GM12878 (cell line): Measurements from ENCODE around the gene IGLL1. TPM values are rescaled to one million over a fixed set of nuclear protein-coding genes. Genes with fewer than 3 reads are reported as not detected.

ENCODE experiments used
- ATAC-seq: fragments of 200-7000 bp; cut with Tn5 transposase; 3 replicates; pipeline ENCODE4 v1.9.1; 2020; ENCODE audit warnings: mild to moderate bottlenecking, moderate library complexity
- BruUV-seq: library from RNA; stranded (reverse); fragments of 400-500 nt; replicated peaks from 2 replicates; lab custom pipeline; 2021; lab: Mats Ljungman, UMichigan
- CTCF ChIA-PET: fragments of 300-600 bp; sonication (Branson Sonifier 250); formaldehyde crosslinking; extraction: SDS; loops from one replicate; lab custom pipeline; 2021; ENCODE audit warnings: inconsistent platforms; lab: Yijun Ruan, JAX
- POLR2A ChIA-PET: fragments of 350-600 bp; formaldehyde crosslinking; extraction: SDS; loops from one replicate; lab custom pipeline; 2021; ENCODE audit warnings: inconsistent platforms; lab: Charles Lee
- RAD21 ChIA-PET: fragments of 300-600 bp; sonication (Branson Sonifier 250); formaldehyde crosslinking; loops from one replicate; lab custom pipeline; 2023; ENCODE audit warnings: antibody characterized with exemption; ENCODE audit not compliant: unreplicated experiment; lab: Charles Lee
- SMC1A ChIA-PET: fragments of 300-600 bp; sonication (Branson Sonifier 250); formaldehyde crosslinking; loops from one replicate; lab custom pipeline; 2023; ENCODE audit not compliant: unreplicated experiment, uncharacterized antibody; lab: Charles Lee
- DNase-seq: peaks from one replicate; pipeline ENCODE4 v3.0.0-alpha.2; 2011; ENCODE audit warnings: low read depth, low spot score
- FAIRE-seq: peaks from 3 replicates; lab custom pipeline; 2011; peaks lifted over from hg19 to GRCh38; lab: Jason Lieb, UNC
- H2AFZ ChIP-seq: 2 replicates; pipeline ENCODE4 v1.6.0; 2011; ENCODE audit warnings: low read depth, low read length, control low read depth; ENCODE audit not compliant: control insufficient read depth
- H3K27ac ChIP-seq: 2 replicates; pipeline ENCODE4 v1.5.1; 2011; ENCODE audit warnings: control low read depth; ENCODE audit not compliant: control insufficient read depth, insufficient read depth
- H3K27me3 ChIP-seq, 2 experiments: replicated peaks in 1 of 2; 2 replicates each; pipeline versions ENCODE4 v1.6.0 to v1.6.1; 2011; ENCODE audit warnings: low read length in 1 of 2; ENCODE audit not compliant: control insufficient read depth in 2 of 2, insufficient read depth in 2 of 2
- H3K36me3 ChIP-seq, 2 experiments: 2 replicates each; pipeline ENCODE4 v1.5.1; 2011; ENCODE audit warnings: low read length in 1 of 2; ENCODE audit not compliant: control insufficient read depth in 2 of 2, insufficient read depth in 2 of 2
- H3K4me1 ChIP-seq: 2 replicates; pipeline ENCODE4 v1.6.1; 2011; ENCODE audit warnings: mild to moderate bottlenecking, low read length, moderate library complexity, mixed read lengths; ENCODE audit not compliant: control insufficient read depth, insufficient read depth
- H3K4me2 ChIP-seq: 2 replicates; pipeline ENCODE4 v1.6.0; 2011; ENCODE audit warnings: control low read depth; ENCODE audit not compliant: control insufficient read depth, insufficient read depth
- H3K4me3 ChIP-seq: fragments of 200-600 bp; sonication (generic); 2 replicates; pipeline ENCODE4 v1.5.1; 2016
- H3K79me2 ChIP-seq: 2 replicates; pipeline ENCODE4 v1.6.0; 2011; ENCODE audit warnings: low read length; ENCODE audit not compliant: control insufficient read depth, insufficient read depth
- H3K9ac ChIP-seq: 2 replicates; pipeline ENCODE4 v1.8.0; 2011; ENCODE audit warnings: low read length, control low read depth, mixed read lengths; ENCODE audit not compliant: control insufficient read depth, insufficient read depth
- H3K9me3 ChIP-seq: replicated peaks from 3 replicates; pipeline ENCODE4 v1.5.1; 2011; ENCODE audit warnings: mild to moderate bottlenecking, low read length; ENCODE audit not compliant: control insufficient read depth, insufficient read depth
- H4K20me1 ChIP-seq: 2 replicates; pipeline ENCODE4 v1.6.0; 2011; ENCODE audit not compliant: control insufficient read depth, insufficient read depth
- BCLAF1 ChIP-seq: fragments of 450-650 bp; IDR thresholded peaks from 2 replicates; pipeline ENCODE4 v1.6.1; 2017; ENCODE audit warnings: antibody characterized with exemption, mild to moderate bottlenecking, moderate library complexity
- CHD2 ChIP-seq: IDR thresholded peaks from 2 replicates; pipeline ENCODE4 v1.6.1; 2011; ENCODE audit warnings: low read depth, low read length, improper control_type of control experiment, borderline replicate concordance
- HDGF ChIP-seq: fragments of 450-650 bp; IDR thresholded peaks from 2 replicates; pipeline ENCODE4 v1.6.1; 2016; ENCODE audit warnings: antibody characterized with exemption
- MTA3 ChIP-seq: IDR thresholded peaks from 2 replicates; pipeline ENCODE4 v1.6.1; 2012; ENCODE audit warnings: low read length, inconsistent platforms, borderline replicate concordance
- MYB ChIP-seq: fragments of 150-350 bp; IDR thresholded peaks from 2 replicates; pipeline ENCODE4 v1.6.1; 2014; ENCODE audit warnings: mild to moderate bottlenecking, low read depth, low read length, borderline replicate concordance
- ZNF217 ChIP-seq: fragments of 450-650 bp; IDR thresholded peaks from 2 replicates; pipeline ENCODE4 v1.6.1; 2017; ENCODE audit warnings: antibody characterized with exemption, mild to moderate bottlenecking
- ZNF24 ChIP-seq: fragments of 450-650 bp; IDR thresholded peaks from 2 replicates; pipeline ENCODE4 v1.6.1; 2017; ENCODE audit warnings: antibody characterized with exemption, mild to moderate bottlenecking
- WGBS: methylation state at CpG from one replicate; pipeline ENCODE4 v1.1.6; 2016; ENCODE audit warnings: low lambda C conversion rate; ENCODE audit not compliant: insufficient replicate concordance, insufficient coverage; ENCODE audit errors: missing lambda C conversion rate; 5-methylcytosine and 5-hydroxymethylcytosine counted together
- in situ Hi-C: fragments of 300-500 bp; cut with MboI; formaldehyde crosslinking; loops from 9 replicates; pipeline ENCODE4 v1.14.3; 2018; ENCODE audit warnings: mixed read lengths
- intact Hi-C: fragments of 100-400 bp; cut with micrococcal nuclease; formaldehyde crosslinking; loops from one replicate; pipeline ENCODE4 v1.14.2; 2022; ENCODE audit not compliant: unreplicated experiment
- polyA plus RNA-seq, 11 experiments: library from polyadenylated mRNA; depleted of rRNA in 4 of 11; unstranded in 6 of 11; stranded (reverse) in 5 of 11; fragments of >200 nt; fragmentation: Nextera tagmentation in 4 of 11; fragmentation: Illumina TruSeq in 1 of 11; extraction: Ambion mirVana in 4 of 11; extraction: Trizol in 1 of 11; gene quantifications; 1 replicate in 1 of 11; 2 replicates in 10 of 11; pipeline versions ENCODE4 v1.2.1 to v1.2.3, GENCODE V29; 2011 to 2016; ENCODE audit warnings: inconsistent platforms in 2 of 11, missing spikeins in 2 of 11, low read depth in 1 of 11
- total RNA-seq, 4 experiments: library from RNA; depleted of rRNA in 3 of 4; stranded (reverse); fragments of >200 nt in 3 of 4; fragmentation: Illumina TruSeq in 1 of 4; extraction: Trizol in 1 of 4; gene quantifications; 2 replicates each; pipeline versions ENCODE4 v1.2.1 to v1.2.3, GENCODE V29; 2013 to 2021
- TF ChIP-seq, protein P1 (sequence below): IDR thresholded peaks from 2 replicates; pipeline ENCODE4 v1.6.1; 2012; ENCODE audit warnings: low read depth, low read length, improper control_type of control experiment
- TF ChIP-seq, protein P2 (sequence below): fragments of 450-650 bp; conservative IDR thresholded peaks from 2 replicates; pipeline ENCODE4 v1.6.1; 2017; ENCODE audit warnings: mild to moderate bottlenecking, moderate library complexity
- TF ChIP-seq, protein P3 (sequence below): fragments of 450-650 bp; IDR thresholded peaks from 2 replicates; pipeline ENCODE4 v1.6.1; 2017; ENCODE audit warnings: borderline replicate concordance
- TF ChIP-seq, protein P4 (sequence below): IDR thresholded peaks from 2 replicates; pipeline ENCODE4 v1.6.1; 2012; ENCODE audit warnings: low read length, inconsistent platforms
- TF ChIP-seq, protein P5 (sequence below): fragments of 450-650 bp; IDR thresholded peaks from 2 replicates; pipeline ENCODE4 v1.6.1; 2017; ENCODE audit warnings: mild to moderate bottlenecking, moderate library complexity

Gene IGLL1
- total and polyA plus RNA-seq, 10 of the 15 experiments (the other 5 are each of a cell fraction or from before 2014, with no cell fraction given): not detected

- no TSS peak for BruUV-seq
- ChIA-PET POLR2A (no interaction called here), SMC1A (no interaction called here), CTCF (interaction anchor here (0.6 to 2.5 kb wide), 2 partner anchors 14 to 151 kb away, joined by 3 to 14 read pairs; no protein-coding TSS in a partner anchor), RAD21 (interaction anchor here (0.8 kb wide), 1 partner anchor 190 kb away, joined by 4 read pairs; no protein-coding TSS in a partner anchor)
- Histone ChIP-seq H3K9ac (no peak overlapping the region), H3K27ac (no peak overlapping the region), H4K20me1 (no peaks in the 10 kb centered on the region), H3K4me3 (no peak overlapping the region), H2AFZ (no peak overlapping the region), H3K4me2 (no peak overlapping the region), H3K36me3 (no peaks in the 10 kb centered on the region), H3K9me3 (no peaks in the 10 kb centered on the region), H3K79me2 (no peaks in the 10 kb centered on the region), H3K4me1 (no peaks in the 10 kb centered on the region), H3K27me3 (no peaks in the 10 kb centered on the region; a peak in 1 of 4 replicates)
- FAIRE-seq (no peak), ATAC-seq (no peak), DNase-seq (no peak)
- 14% methylated on average over 5 of the region's 5 CpGs for WGBS
- in situ Hi-C loops (no loop called here), intact Hi-C loops (no loop called here)
- TF ChIP-seq MTA3 (no peak), CHD2 (no peak), ZNF24 (no peak), HDGF (no peak), MYB (no peak), ZNF217 (no peak), BCLAF1 (no peak)
- TF ChIP-seq, protein P1, sequence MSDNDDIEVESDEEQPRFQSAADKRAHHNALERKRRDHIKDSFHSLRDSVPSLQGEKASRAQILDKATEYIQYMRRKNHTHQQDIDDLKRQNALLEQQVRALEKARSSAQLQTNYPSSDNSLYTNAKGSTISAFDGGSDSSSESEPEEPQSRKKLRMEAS: no peak
- TF ChIP-seq, protein P2, sequence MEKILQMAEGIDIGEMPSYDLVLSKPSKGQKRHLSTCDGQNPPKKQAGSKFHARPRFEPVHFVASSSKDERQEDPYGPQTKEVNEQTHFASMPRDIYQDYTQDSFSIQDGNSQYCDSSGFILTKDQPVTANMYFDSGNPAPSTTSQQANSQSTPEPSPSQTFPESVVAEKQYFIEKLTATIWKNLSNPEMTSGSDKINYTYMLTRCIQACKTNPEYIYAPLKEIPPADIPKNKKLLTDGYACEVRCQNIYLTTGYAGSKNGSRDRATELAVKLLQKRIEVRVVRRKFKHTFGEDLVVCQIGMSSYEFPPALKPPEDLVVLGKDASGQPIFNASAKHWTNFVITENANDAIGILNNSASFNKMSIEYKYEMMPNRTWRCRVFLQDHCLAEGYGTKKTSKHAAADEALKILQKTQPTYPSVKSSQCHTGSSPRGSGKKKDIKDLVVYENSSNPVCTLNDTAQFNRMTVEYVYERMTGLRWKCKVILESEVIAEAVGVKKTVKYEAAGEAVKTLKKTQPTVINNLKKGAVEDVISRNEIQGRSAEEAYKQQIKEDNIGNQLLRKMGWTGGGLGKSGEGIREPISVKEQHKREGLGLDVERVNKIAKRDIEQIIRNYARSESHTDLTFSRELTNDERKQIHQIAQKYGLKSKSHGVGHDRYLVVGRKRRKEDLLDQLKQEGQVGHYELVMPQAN: no peak
- TF ChIP-seq, protein P3, sequence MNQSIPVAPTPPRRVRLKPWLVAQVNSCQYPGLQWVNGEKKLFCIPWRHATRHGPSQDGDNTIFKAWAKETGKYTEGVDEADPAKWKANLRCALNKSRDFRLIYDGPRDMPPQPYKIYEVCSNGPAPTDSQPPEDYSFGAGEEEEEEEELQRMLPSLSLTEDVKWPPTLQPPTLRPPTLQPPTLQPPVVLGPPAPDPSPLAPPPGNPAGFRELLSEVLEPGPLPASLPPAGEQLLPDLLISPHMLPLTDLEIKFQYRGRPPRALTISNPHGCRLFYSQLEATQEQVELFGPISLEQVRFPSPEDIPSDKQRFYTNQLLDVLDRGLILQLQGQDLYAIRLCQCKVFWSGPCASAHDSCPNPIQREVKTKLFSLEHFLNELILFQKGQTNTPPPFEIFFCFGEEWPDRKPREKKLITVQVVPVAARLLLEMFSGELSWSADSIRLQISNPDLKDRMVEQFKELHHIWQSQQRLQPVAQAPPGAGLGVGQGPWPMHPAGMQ: no peak
- TF ChIP-seq, protein P4, sequence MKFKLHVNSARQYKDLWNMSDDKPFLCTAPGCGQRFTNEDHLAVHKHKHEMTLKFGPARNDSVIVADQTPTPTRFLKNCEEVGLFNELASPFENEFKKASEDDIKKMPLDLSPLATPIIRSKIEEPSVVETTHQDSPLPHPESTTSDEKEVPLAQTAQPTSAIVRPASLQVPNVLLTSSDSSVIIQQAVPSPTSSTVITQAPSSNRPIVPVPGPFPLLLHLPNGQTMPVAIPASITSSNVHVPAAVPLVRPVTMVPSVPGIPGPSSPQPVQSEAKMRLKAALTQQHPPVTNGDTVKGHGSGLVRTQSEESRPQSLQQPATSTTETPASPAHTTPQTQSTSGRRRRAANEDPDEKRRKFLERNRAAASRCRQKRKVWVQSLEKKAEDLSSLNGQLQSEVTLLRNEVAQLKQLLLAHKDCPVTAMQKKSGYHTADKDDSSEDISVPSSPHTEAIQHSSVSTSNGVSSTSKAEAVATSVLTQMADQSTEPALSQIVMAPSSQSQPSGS: no peak
- TF ChIP-seq, protein P5, sequence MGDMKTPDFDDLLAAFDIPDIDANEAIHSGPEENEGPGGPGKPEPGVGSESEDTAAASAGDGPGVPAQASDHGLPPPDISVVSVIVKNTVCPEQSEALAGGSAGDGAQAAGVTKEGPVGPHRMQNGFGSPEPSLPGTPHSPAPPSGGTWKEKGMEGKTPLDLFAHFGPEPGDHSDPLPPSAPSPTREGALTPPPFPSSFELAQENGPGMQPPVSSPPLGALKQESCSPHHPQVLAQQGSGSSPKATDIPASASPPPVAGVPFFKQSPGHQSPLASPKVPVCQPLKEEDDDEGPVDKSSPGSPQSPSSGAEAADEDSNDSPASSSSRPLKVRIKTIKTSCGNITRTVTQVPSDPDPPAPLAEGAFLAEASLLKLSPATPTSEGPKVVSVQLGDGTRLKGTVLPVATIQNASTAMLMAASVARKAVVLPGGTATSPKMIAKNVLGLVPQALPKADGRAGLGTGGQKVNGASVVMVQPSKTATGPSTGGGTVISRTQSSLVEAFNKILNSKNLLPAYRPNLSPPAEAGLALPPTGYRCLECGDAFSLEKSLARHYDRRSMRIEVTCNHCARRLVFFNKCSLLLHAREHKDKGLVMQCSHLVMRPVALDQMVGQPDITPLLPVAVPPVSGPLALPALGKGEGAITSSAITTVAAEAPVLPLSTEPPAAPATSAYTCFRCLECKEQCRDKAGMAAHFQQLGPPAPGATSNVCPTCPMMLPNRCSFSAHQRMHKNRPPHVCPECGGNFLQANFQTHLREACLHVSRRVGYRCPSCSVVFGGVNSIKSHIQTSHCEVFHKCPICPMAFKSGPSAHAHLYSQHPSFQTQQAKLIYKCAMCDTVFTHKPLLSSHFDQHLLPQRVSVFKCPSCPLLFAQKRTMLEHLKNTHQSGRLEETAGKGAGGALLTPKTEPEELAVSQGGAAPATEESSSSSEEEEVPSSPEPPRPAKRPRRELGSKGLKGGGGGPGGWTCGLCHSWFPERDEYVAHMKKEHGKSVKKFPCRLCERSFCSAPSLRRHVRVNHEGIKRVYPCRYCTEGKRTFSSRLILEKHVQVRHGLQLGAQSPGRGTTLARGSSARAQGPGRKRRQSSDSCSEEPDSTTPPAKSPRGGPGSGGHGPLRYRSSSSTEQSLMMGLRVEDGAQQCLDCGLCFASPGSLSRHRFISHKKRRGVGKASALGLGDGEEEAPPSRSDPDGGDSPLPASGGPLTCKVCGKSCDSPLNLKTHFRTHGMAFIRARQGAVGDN: no peak
Measured at GRCh38 chr22:23576681-23577080, 3.4 kb downstream of the IGLL1 start.
